Caco-2 (cell line): Measurements from ENCODE around the gene KIAA0232. TPM values are rescaled to one million over a fixed set of nuclear protein-coding genes. Genes with fewer than 3 reads are reported as not detected.

Experiments used
- BruUV-seq: library from RNA; stranded (reverse); fragments of 400-500 nt; replicated peaks from 2 replicates; lab custom pipeline; 2021; lab: Mats Ljungman, UMichigan
- CTCF ChIA-PET: fragments of 300-600 bp; sonication (Branson Sonifier 250); formaldehyde crosslinking; loops from one replicate; lab custom pipeline; 2022; ENCODE audit warnings: antibody characterized with exemption; lab: Charles Lee
- POLR2A ChIA-PET: fragments of 300-600 bp; sonication (Branson Sonifier 250); formaldehyde crosslinking; loops from one replicate; lab custom pipeline; 2022; ENCODE audit warnings: antibody characterized with exemption; lab: Charles Lee
- DNase-seq, 2 experiments: peaks; one replicate each; pipeline versions ENCODE4 v3.0.0 to v3.0.0-alpha.2; 2020 to 2022
- H3K27me3 ChIP-seq: replicated peaks from 2 replicates; pipeline ENCODE4 v1.6.0; 2011; ENCODE audit warnings: low read length; ENCODE audit not compliant: control insufficient read depth, insufficient read depth
- H3K36me3 ChIP-seq: 2 replicates; pipeline ENCODE4 v1.5.1; 2011; ENCODE audit warnings: low read length; ENCODE audit not compliant: control insufficient read depth, insufficient read depth
- H3K4me1 ChIP-seq: fragments of 250-450 bp; sonication (Bioruptor Pico); 2 replicates; pipeline ENCODE4 v1.5.1; 2020; ENCODE audit warnings: mild to moderate bottlenecking
- H3K4me3 ChIP-seq: 2 replicates; pipeline ENCODE4 v1.5.1; 2011; ENCODE audit warnings: low read depth, mild to moderate bottlenecking, control low read depth, low read length
- H3K9me3 ChIP-seq: fragments of 250-450 bp; sonication (Bioruptor Pico); 2 replicates; pipeline ENCODE4 v1.5.1; 2020; ENCODE audit warnings: mild to moderate bottlenecking, moderate library complexity
- H3K27ac Mint-ChIP-seq: one replicate; pipeline ENCODE4 v1.8.0; 2022; ENCODE audit warnings: mixed read lengths; ENCODE audit not compliant: unreplicated experiment
- H3K27me3 Mint-ChIP-seq: one replicate; pipeline ENCODE4 v1.8.0; 2022; ENCODE audit warnings: mixed read lengths; ENCODE audit not compliant: insufficient read depth, unreplicated experiment
- H3K36me3 Mint-ChIP-seq: one replicate; pipeline ENCODE4 v1.8.0; 2022; ENCODE audit warnings: mild to moderate bottlenecking, mixed read lengths; ENCODE audit not compliant: insufficient read depth, unreplicated experiment
- H3K4me1 Mint-ChIP-seq: one replicate; pipeline ENCODE4 v1.8.0; 2022; ENCODE audit warnings: low read depth, mixed read lengths; ENCODE audit not compliant: unreplicated experiment
- H3K4me3 Mint-ChIP-seq: one replicate; pipeline ENCODE4 v1.8.0; 2022; ENCODE audit warnings: mild to moderate bottlenecking, moderate library complexity, mixed read lengths; ENCODE audit not compliant: unreplicated experiment
- H3K9me3 Mint-ChIP-seq: one replicate; pipeline ENCODE4 v1.8.0; 2022; ENCODE audit warnings: mixed read lengths; ENCODE audit not compliant: unreplicated experiment
- intact Hi-C: fragments of 100-400 bp; cut with micrococcal nuclease; formaldehyde crosslinking; loops from one replicate; pipeline ENCODE4 v1.10.0; 2022; ENCODE audit not compliant: unreplicated experiment
- total RNA-seq: library from RNA; stranded (reverse); gene quantifications from 2 replicates; pipeline ENCODE4 v1.2.3, GENCODE V29; 2022
- TF ChIP-seq, protein P1 (sequence below), 2 experiments: fragments of 200-600 bp in 1 of 2; IDR thresholded peaks; 1 replicate in 1 of 2; 2 replicates in 1 of 2; pipeline versions ENCODE4 v1.5.1 to v1.8.0; 2011 to 2022; ENCODE audit warnings: antibody characterized with exemption in 1 of 2, control low read depth in 1 of 2, inconsistent platforms in 1 of 2, low read depth in 1 of 2, low read length in 1 of 2, mild to moderate bottlenecking in 1 of 2, moderate library complexity in 1 of 2; ENCODE audit not compliant: insufficient read depth in 1 of 2, severe bottlenecking in 1 of 2, unreplicated experiment in 1 of 2

The KIAA0232 gene
- total RNA-seq, 1 experiment from 2014 or later, result 19.7 TPM

DNA sequence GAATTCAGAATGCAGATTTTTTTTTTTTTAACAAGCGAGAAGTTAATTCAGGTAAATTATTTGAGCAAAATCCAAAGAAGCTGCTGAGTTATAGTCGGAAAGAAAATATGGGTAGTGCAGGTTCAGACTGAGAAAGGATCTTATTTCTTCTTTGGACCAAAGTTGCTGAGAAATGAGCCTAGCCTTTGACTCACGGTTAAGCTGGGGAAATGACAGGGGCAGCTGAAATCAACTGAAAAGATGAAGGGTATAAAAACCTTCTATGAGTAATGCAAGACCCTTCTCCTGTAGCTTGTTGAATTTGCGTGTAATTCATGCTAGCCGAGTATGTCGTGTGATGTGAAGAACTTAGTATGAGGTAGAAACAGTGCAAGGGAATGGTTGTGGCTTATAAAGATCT is 63.0 kb downstream of the KIAA0232 start:
- Mint-ChIP-seq H3K27ac (no peak overlapping the region), H3K36me3 (peaks cover 54% of the 10 kb centered on the region), H3K4me3 (no peak overlapping the region), H3K9me3 (peaks cover 20% of the 10 kb centered on the region), H3K27me3 (no peaks in the 10 kb centered on the region), H3K4me1 (peaks cover under 1% of the 10 kb centered on the region)
- ChIA-PET CTCF (interaction anchor here (0.6 kb wide), 1 partner anchor 197 kb away, joined by 3 read pairs; a partner anchor contains a TSS), POLR2A (no interaction called here)
- H3K9me3 ChIP-seq, result no peaks in the 10 kb centered on the region
- TF ChIP-seq, protein P1, sequence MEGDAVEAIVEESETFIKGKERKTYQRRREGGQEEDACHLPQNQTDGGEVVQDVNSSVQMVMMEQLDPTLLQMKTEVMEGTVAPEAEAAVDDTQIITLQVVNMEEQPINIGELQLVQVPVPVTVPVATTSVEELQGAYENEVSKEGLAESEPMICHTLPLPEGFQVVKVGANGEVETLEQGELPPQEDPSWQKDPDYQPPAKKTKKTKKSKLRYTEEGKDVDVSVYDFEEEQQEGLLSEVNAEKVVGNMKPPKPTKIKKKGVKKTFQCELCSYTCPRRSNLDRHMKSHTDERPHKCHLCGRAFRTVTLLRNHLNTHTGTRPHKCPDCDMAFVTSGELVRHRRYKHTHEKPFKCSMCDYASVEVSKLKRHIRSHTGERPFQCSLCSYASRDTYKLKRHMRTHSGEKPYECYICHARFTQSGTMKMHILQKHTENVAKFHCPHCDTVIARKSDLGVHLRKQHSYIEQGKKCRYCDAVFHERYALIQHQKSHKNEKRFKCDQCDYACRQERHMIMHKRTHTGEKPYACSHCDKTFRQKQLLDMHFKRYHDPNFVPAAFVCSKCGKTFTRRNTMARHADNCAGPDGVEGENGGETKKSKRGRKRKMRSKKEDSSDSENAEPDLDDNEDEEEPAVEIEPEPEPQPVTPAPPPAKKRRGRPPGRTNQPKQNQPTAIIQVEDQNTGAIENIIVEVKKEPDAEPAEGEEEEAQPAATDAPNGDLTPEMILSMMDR (IDR thresholded peaks at IDR 0.05; ENCODE audit: insufficient read depth in 1 of 2, low read depth in 1 of 2, low read length in 1 of 2, severe bottlenecking in 1 of 2, unreplicated experiment in 1 of 2), result no peak
- H3K4me1 ChIP-seq, result no peaks in the 10 kb centered on the region
- H3K36me3 ChIP-seq, result no peaks in the 10 kb centered on the region
- no peaks in the 10 kb centered on the region for H3K27me3 ChIP-seq
- no peak for DNase-seq
- H3K4me3 ChIP-seq, result no peak overlapping the region
- intact Hi-C loops, result no loop called here
- BruUV-seq, result no TSS peak

DNA sequence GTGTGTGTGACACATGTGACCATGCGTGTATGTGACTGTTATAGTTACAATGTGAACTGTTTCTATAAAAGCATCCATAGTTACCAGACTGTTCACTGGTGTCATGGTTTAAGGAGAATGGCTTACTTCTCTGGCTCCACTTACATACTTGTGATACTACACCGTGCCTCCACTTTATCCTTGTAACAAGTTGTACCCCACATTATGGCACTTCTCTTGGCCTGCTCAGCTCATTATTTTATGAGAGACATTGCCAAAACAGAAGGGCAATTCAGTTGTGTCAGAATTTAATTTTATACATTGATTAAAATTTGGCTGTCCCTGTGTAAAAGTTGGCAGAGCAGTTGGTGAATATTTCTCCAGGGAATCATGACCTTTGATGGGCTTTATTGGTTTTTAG is 64.7 kb downstream of the KIAA0232 start:
- H3K36me3 Mint-ChIP-seq, result peaks cover 70% of the 10 kb centered on the region
- no peak overlapping the region for H3K4me3 Mint-ChIP-seq
- CTCF ChIA-PET, result no interaction called here
- POLR2A ChIA-PET, result no interaction called here
- H3K4me1 ChIP-seq, result no peaks in the 10 kb centered on the region
- peaks cover 4% of the 10 kb centered on the region; the same call in 1 of the 2 replicates for H3K9me3 ChIP-seq
- no peak overlapping the region for H3K4me3 ChIP-seq
- intact Hi-C loops, result no loop called here
- no TSS peak for BruUV-seq
- H3K4me1 Mint-ChIP-seq, result no peaks in the 10 kb centered on the region
- no peaks in the 10 kb centered on the region for H3K36me3 ChIP-seq
- H3K27me3 ChIP-seq, result no peaks in the 10 kb centered on the region
- TF ChIP-seq, protein P1 (IDR thresholded peaks at IDR 0.05; ENCODE audit: insufficient read depth in 1 of 2, low read depth in 1 of 2, low read length in 1 of 2, severe bottlenecking in 1 of 2, unreplicated experiment in 1 of 2), result no peak
- peaks cover 20% of the 10 kb centered on the region for H3K9me3 Mint-ChIP-seq
- H3K27ac Mint-ChIP-seq, result no peak overlapping the region
- H3K27me3 Mint-ChIP-seq, result no peaks in the 10 kb centered on the region
- no peak for DNase-seq

DNA sequence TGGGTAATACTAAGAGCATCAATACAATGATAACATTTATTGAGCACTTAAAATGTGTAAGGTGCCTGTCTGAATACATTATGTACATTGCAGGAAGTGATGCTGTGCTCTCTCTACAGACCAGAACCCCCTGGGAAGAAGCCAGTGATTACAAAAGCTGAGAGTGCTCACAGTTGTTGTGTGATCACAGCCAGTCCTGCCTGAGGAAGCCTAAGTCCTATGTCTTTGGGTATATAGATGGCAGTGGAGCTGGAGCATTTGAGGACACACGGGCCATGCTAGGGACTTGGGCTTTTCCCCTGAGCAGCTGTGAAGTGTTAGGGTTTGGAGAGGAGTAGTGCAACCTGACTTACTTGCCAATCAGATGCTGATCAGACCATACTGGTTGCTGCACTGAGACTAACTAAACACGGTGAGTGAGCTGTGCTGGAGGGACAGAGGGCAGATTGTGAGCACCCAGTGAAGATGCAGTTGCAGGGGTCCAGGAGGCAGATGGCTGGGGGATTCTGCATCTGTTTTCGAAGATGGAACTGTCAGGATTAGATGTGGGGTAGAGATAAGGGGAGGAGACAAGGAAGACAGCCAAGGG is 66.3 kb downstream of the KIAA0232 start:
- CTCF ChIA-PET, result no interaction called here

More for the DNA sequence above, 66.3 kb downstream of the KIAA0232 start:
- Histone ChIP-seq H3K4me1 (no peaks in the 10 kb centered on the region), H3K4me3 (no peak overlapping the region), H3K9me3 (peaks cover 10% of the 10 kb centered on the region; the same call in 1 of the 2 replicates), H3K36me3 (0 out of 2 replicates have a peak, but pooled peaks cover 1% of the 10 kb centered on the region), H3K27me3 (no peaks in the 10 kb centered on the region)
- peaks cover 4% of the 10 kb centered on the region for H3K4me1 Mint-ChIP-seq
- H3K27me3 Mint-ChIP-seq, result no peaks in the 10 kb centered on the region
- no peak overlapping the region for H3K4me3 Mint-ChIP-seq
- no peak for DNase-seq
- intact Hi-C loops, result no loop called here
- TF ChIP-seq, protein P1 (IDR thresholded peaks at IDR 0.05; ENCODE audit: insufficient read depth in 1 of 2, low read depth in 1 of 2, low read length in 1 of 2, severe bottlenecking in 1 of 2, unreplicated experiment in 1 of 2), result no peak
- no peak overlapping the region for H3K27ac Mint-ChIP-seq
- peaks cover 72% of the 10 kb centered on the region for H3K36me3 Mint-ChIP-seq
- POLR2A ChIA-PET, result no interaction called here
- peaks cover 20% of the 10 kb centered on the region for H3K9me3 Mint-ChIP-seq
- no TSS peak for BruUV-seq
